Trophoblast cell (in vitro differentiated cells and primary cell): ENCODE measurements around the gene SND1.

Experiments used
- DNase-seq, 2 donors: peaks; one replicate each; pipeline ENCODE4 v3.0.0-alpha.2; 2016
- H2AFZ ChIP-seq: 2 replicates; pipeline ENCODE4 v1.6.1; 2013; ENCODE audit warnings: low read length, moderate library complexity, mild to moderate bottlenecking; ENCODE audit not compliant: insufficient read depth, poor library complexity
- H2AK5ac ChIP-seq: 2 replicates; pipeline ENCODE4 v1.6.1; 2013; ENCODE audit warnings: mild to moderate bottlenecking, low read length
- H2BK120ac ChIP-seq: 2 replicates; pipeline ENCODE4 v1.6.1; 2013; ENCODE audit warnings: low read length, mild to moderate bottlenecking, moderate library complexity; ENCODE audit not compliant: insufficient read depth, poor library complexity
- H2BK12ac ChIP-seq: 2 replicates; pipeline ENCODE4 v1.6.1; 2013; ENCODE audit warnings: mild to moderate bottlenecking, low read length, moderate library complexity
- H2BK5ac ChIP-seq: 2 replicates; pipeline ENCODE4 v1.6.1; 2013; ENCODE audit warnings: low read length, low read depth, moderate library complexity, mild to moderate bottlenecking; ENCODE audit not compliant: poor library complexity
- H3K14ac ChIP-seq: 2 replicates; pipeline ENCODE4 v1.6.1; 2013; ENCODE audit warnings: mild to moderate bottlenecking, low read length
- H3K18ac ChIP-seq: 2 replicates; pipeline ENCODE4 v1.6.1; 2013; ENCODE audit warnings: mild to moderate bottlenecking, low read length
- H3K23ac ChIP-seq: 2 replicates; pipeline ENCODE4 v1.6.1; 2013; ENCODE audit warnings: low read length
- H3K27ac ChIP-seq: 2 replicates; pipeline ENCODE4 v1.5.1; 2013; ENCODE audit warnings: low read depth, mild to moderate bottlenecking, inconsistent platforms, low read length, moderate library complexity
- H3K27me3 ChIP-seq: 2 replicates; pipeline ENCODE4 v1.6.1; 2013; ENCODE audit warnings: inconsistent platforms, mild to moderate bottlenecking, low read length, moderate library complexity; ENCODE audit not compliant: insufficient read depth
- H3K36me3 ChIP-seq, 2 experiments: 1 replicate in 1 of 2; 2 replicates in 1 of 2; pipeline ENCODE4 v1.6.1; 2013; ENCODE audit warnings: low read length in 2 of 2, mild to moderate bottlenecking in 2 of 2, moderate library complexity in 1 of 2; ENCODE audit not compliant: insufficient read depth in 2 of 2, control insufficient read depth in 1 of 2
- H3K4ac ChIP-seq: 2 replicates; pipeline ENCODE4 v1.6.1; 2013; ENCODE audit warnings: low read depth, mild to moderate bottlenecking, low read length, moderate library complexity
- H3K4me1 ChIP-seq, 2 experiments: 1 replicate in 1 of 2; 2 replicates in 1 of 2; pipeline ENCODE4 v1.6.1; 2013; ENCODE audit warnings: low read length in 2 of 2, mild to moderate bottlenecking in 2 of 2, moderate library complexity in 1 of 2; ENCODE audit not compliant: insufficient read depth in 2 of 2, control insufficient read depth in 1 of 2
- H3K4me2 ChIP-seq: 2 replicates; pipeline ENCODE4 v1.6.1; 2013; ENCODE audit warnings: inconsistent platforms, mild to moderate bottlenecking, low read length, moderate library complexity
- H3K4me3 ChIP-seq: 2 replicates; pipeline ENCODE4 v1.5.1; 2013; ENCODE audit warnings: mild to moderate bottlenecking, low read depth, low read length, inconsistent platforms
- H3K79me1 ChIP-seq: one replicate; pipeline ENCODE4 v1.6.1; 2013; ENCODE audit warnings: low read length
- H3K79me2 ChIP-seq: 2 replicates; pipeline ENCODE4 v1.6.1; 2013; ENCODE audit warnings: low read length, mild to moderate bottlenecking; ENCODE audit not compliant: control insufficient read depth, insufficient read depth, poor library complexity
- H3K9ac ChIP-seq: 2 replicates; pipeline ENCODE4 v1.6.1; 2013; ENCODE audit warnings: mild to moderate bottlenecking, low read length
- H3K9me3 ChIP-seq: 2 replicates; pipeline ENCODE4 v1.6.1; 2013; ENCODE audit warnings: low read depth, mild to moderate bottlenecking, control low read depth, inconsistent platforms, low read length; ENCODE audit not compliant: insufficient read depth
- H4K12ac ChIP-seq: 2 replicates; pipeline ENCODE4 v1.6.1; 2013; ENCODE audit warnings: low read depth, mild to moderate bottlenecking, low read length, moderate library complexity
- H4K8ac ChIP-seq: 2 replicates; pipeline ENCODE4 v1.6.1; 2013; ENCODE audit warnings: low read depth, mild to moderate bottlenecking, low read length, moderate library complexity
- H4K91ac ChIP-seq: one replicate; pipeline ENCODE4 v1.6.1; 2013; ENCODE audit warnings: low read depth, mild to moderate bottlenecking, low read length, moderate library complexity
- WGBS: extraction: QIAGEN DNeasy Blood & Tissue Kit; methylation state at CpG from one replicate; pipeline ENCODE4 v1.1.7; 2013; ENCODE audit warnings: missing lambda C conversion rate; ENCODE audit not compliant: insufficient read length, insufficient coverage; ENCODE audit errors: extremely low coverage; 5-methylcytosine and 5-hydroxymethylcytosine counted together

Gene SND1

DNA sequence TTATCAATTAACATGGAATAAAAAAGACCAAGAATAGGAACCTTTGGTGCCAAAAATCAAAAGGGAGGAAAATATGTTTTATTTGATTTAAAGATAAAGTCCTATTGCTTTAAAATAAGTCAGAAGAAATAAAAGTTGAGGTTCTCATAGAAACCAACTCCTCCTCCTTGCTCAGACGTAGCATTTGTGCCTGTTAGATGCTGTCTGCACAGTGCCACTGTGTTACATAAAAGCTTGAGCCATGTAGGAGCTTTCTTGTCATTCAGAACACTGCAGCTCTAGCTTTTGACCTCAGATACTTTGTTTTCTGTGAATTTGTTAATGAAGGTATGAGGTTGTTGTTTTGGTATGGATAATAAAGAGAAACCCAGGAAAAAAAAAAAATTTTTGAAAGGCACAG is 328.9 kb downstream of the SND1 start:
- Histone ChIP-seq H3K4me2 (no peak overlapping the region), H3K9ac (no peak overlapping the region), H2AFZ (no peak overlapping the region), H3K23ac (no peak overlapping the region), H4K91ac (no peak overlapping the region), H3K79me1 (no peaks in the 10 kb centered on the region), H3K9me3 (peaks cover 4% of the 10 kb centered on the region), H3K4ac (no peak overlapping the region), H3K27me3 (no peaks in the 10 kb centered on the region), H3K14ac (no peak overlapping the region), H2AK5ac (no peak overlapping the region), H3K18ac (no peak overlapping the region), H3K36me3 (peaks cover 4 to 13% of the 10 kb centered on the region in 2 experiments), H3K4me1 (peaks cover 4 to 15% of the 10 kb centered on the region in 2 experiments), H4K8ac (no peak overlapping the region), H4K12ac (no peak overlapping the region), H3K4me3 (no peak overlapping the region), H2BK120ac (no peak overlapping the region), H2BK12ac (no peak overlapping the region), H3K27ac (no peak overlapping the region), H3K79me2 (no peaks in the 10 kb centered on the region), H2BK5ac (no peak overlapping the region)
- no peak for DNase-seq
- no CpG with 5 or more reads among the region's 1 CpG for WGBS

DNA sequence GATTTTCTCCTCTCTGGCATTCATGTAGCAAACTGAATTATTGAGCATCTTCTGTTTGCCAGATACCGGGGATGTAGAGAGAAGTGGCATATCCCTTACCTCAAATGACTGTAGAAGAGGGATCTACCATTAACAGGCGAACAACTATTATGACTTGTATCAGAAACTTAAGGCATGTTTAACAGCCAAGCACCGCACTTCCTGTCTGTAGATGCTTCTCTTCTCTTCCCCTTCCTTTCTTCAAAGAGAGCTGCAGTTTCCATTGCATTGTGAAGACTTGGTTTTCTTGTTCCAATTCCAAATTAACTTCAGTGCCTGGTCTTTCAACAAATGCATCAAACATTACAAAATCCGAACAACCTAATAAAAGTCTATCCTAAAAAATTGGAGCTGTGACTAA is 330.0 kb downstream of the SND1 start:
- Histone ChIP-seq H2AK5ac (no peak overlapping the region), H3K79me2 (no peaks in the 10 kb centered on the region), H3K4me3 (no peak overlapping the region), H2BK5ac (no peak overlapping the region), H3K27ac (no peak overlapping the region), H2AFZ (no peak overlapping the region), H3K79me1 (no peaks in the 10 kb centered on the region), H3K9me3 (peaks cover 3% of the 10 kb centered on the region), H4K91ac (no peak overlapping the region), H2BK120ac (no peak overlapping the region), H3K27me3 (no peaks in the 10 kb centered on the region), H3K14ac (no peak overlapping the region), H3K36me3 (peaks cover 0 to 13% of the 10 kb centered on the region in 2 experiments), H3K9ac (no peak overlapping the region), H3K4ac (no peak overlapping the region), H4K8ac (no peak overlapping the region), H3K4me2 (no peak overlapping the region), H3K4me1 (peaks cover 0 to 5% of the 10 kb centered on the region in 2 experiments), H2BK12ac (no peak overlapping the region), H3K23ac (no peak overlapping the region), H4K12ac (no peak overlapping the region), H3K18ac (no peak overlapping the region)
- no CpG with 5 or more reads among the region's 4 CpGs for WGBS
- DNase-seq: no peak

DNA sequence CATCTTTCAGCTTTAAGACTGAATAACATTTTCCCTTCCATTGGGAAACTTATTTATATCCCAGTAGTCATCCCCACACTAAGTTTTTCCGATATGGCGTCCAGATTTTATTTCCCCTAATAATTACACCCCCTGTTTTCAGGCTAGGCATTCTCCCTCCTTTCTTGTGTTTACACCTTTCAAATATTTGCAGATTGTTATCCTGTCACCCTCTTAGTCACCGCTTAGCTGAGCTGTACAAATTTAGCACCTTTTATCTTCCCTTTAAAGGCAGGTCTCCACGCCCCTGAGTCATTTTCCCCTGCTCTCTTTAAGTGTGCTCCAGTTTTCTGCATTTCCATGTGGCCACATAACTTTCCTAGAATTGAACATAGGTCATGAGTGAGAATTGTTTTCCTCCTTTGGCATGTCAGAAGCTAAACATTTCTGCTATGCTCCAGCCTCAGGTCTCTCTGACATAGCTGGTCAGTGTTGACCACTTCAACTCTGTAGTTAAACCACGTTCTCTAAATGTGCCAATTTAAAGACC is 331.9 kb downstream of the SND1 start:
- H3K9ac ChIP-seq: no peak overlapping the region
- no peak overlapping the region for H4K91ac ChIP-seq
- H2AFZ ChIP-seq: no peak overlapping the region
- peaks cover 0 to 5% of the 10 kb centered on the region in 2 experiments for H3K4me1 ChIP-seq
- no peaks in the 10 kb centered on the region for H3K27me3 ChIP-seq
- peaks cover 3% of the 10 kb centered on the region for H3K9me3 ChIP-seq
- peaks cover 0 to 11% of the 10 kb centered on the region in 2 experiments for H3K36me3 ChIP-seq
- no peak overlapping the region for H3K4me3 ChIP-seq
- H3K14ac ChIP-seq: no peak overlapping the region
- no peak overlapping the region for H3K18ac ChIP-seq
- H3K79me1 ChIP-seq: no peaks in the 10 kb centered on the region
- H2BK120ac ChIP-seq: no peak overlapping the region
- no peak overlapping the region for H3K27ac ChIP-seq
- H3K23ac ChIP-seq: no peak overlapping the region
- WGBS: no CpG with 5 or more reads among the region's 5 CpGs
- H3K79me2 ChIP-seq: no peaks in the 10 kb centered on the region
- no peak overlapping the region for H4K8ac ChIP-seq
- no peak overlapping the region for H4K12ac ChIP-seq
- H2AK5ac ChIP-seq: no peak overlapping the region
- no peak overlapping the region for H3K4me2 ChIP-seq
- DNase-seq: peak; percentile 70 to 89
- H2BK5ac ChIP-seq: no peak overlapping the region
- no peak overlapping the region for H3K4ac ChIP-seq
- H2BK12ac ChIP-seq: no peak overlapping the region

DNA sequence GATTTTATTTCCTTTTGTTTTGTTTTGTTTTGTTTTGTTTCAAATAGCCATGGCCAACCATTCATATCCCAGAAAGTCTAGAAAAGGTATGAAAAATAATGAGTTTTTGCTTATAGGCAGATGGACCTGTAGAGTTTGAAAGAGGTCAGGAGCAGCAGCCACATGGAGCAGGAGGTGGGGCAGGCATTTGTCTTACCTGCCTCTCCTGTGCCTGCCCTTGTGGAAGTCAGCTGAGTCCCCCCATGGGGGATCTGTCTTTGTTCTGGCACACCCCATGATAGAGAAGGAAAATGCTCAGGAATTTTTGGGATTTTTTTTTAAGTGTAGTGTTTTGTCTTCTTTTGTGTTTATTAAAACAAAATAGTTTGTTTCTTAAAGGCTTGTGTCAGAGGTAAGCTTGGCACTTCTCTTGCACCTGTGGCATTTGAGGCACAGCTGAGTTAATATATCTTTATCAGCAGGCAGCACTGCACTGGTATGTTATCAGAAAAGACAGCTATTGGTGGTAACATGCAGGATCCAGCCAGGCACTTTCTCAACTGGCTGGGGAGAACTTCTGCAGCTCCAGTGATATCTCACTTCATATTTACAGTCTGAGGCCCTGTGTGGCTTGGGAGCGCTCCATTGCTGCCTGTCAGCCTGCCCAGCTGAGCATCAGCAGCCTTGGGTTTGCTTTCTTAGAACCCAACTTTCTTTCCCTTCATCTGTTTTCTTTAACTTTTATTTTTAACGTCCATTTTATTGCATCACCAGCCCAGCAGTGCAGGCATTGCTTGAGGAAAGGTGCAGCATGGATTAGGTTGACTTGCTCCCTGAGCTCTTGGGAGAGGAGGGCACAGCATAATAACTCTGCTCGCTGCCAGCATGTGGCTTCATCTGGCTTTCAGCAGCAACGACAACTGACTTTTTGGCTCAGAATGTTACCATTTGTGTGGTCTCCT is 334.9 kb downstream of the SND1 start:
- WGBS: no CpG with 5 or more reads among the region's 4 CpGs
- H3K4me3 ChIP-seq: no peak overlapping the region

More for the DNA sequence above, 334.9 kb downstream of the SND1 start:
- no peak overlapping the region for H3K4ac ChIP-seq
- H3K4me1 ChIP-seq: peaks cover 0 to 5% of the 10 kb centered on the region in 2 experiments
- no peak overlapping the region for H2AFZ ChIP-seq
- H3K27ac ChIP-seq: no peak overlapping the region
- H2AK5ac ChIP-seq: no peak overlapping the region
- no peak overlapping the region for H4K8ac ChIP-seq
- H3K27me3 ChIP-seq: no peaks in the 10 kb centered on the region
- H3K14ac ChIP-seq: no peak overlapping the region
- no peak overlapping the region for H4K91ac ChIP-seq
- DNase-seq: no peak
- no peak overlapping the region for H2BK12ac ChIP-seq
- no peaks in the 10 kb centered on the region for H3K79me2 ChIP-seq
- H3K36me3 ChIP-seq: peaks cover 4 to 21% of the 10 kb centered on the region in 2 experiments
- no peak overlapping the region for H3K9ac ChIP-seq
- H3K79me1 ChIP-seq: no peaks in the 10 kb centered on the region
- H3K4me2 ChIP-seq: no peak overlapping the region
- no peak overlapping the region for H2BK5ac ChIP-seq
- H3K18ac ChIP-seq: no peak overlapping the region
- H3K23ac ChIP-seq: no peak overlapping the region
- H4K12ac ChIP-seq: no peak overlapping the region
- H3K9me3 ChIP-seq: no peaks in the 10 kb centered on the region
- H2BK120ac ChIP-seq: no peak overlapping the region
